Measurements from ENCODE around the gene MED17. TPM values are rescaled to one million over a fixed set of nuclear protein-coding genes. Genes with fewer than 3 reads are reported as not detected.

MED17 gene
- total and polyA plus RNA-seq, 2 of the 13 experiments (the other 11 are each of a cell fraction or from before 2014, with no cell fraction given): 23.1 to 37.0 TPM

- TF ChIP-seq ZBTB49 (CRISPR knock-in tag; IDR thresholded peaks at IDR 0.05; ENCODE audit: borderline replicate concordance): no peak
- TF ChIP-seq TEAD3 (CRISPR knock-in tag; optimal IDR thresholded peaks at IDR 0.05; ENCODE audit: borderline replicate concordance): peak; percentile 3
- 0 out of 2 replicates have a peak, but pooled peaks have one; percentile 45 for TF ChIP-seq ZNF503 (CRISPR knock-in tag; IDR thresholded peaks at IDR 0.05)
- no peak for TF ChIP-seq CREB1 (IDR thresholded peaks at IDR 0.05)
- peak; percentile 34; the same call in 1 of the 2 replicates for TF ChIP-seq CREB1 (CRISPR knock-in tag; IDR thresholded peaks at IDR 0.05)
- TF ChIP-seq JUN (CRISPR knock-in tag; IDR thresholded peaks at IDR 0.05): no peak
- peak; percentile 35 for TF ChIP-seq NR2F6 (IDR thresholded peaks at IDR 0.05)
- TF ChIP-seq NR2F6 (CRISPR knock-in tag; IDR thresholded peaks at IDR 0.05): peak; percentile 29; the same call in 1 of the 2 replicates
- TF ChIP-seq BCLAF1 (IDR thresholded peaks at IDR 0.05): no peak
- TF ChIP-seq RXRA (CRISPR knock-in tag; IDR thresholded peaks at IDR 0.05): no peak; the same call in 1 of the 2 replicates
- TF ChIP-seq ARID4A (CRISPR knock-in tag; IDR thresholded peaks at IDR 0.05; ENCODE audit: borderline replicate concordance): 0 out of 2 replicates have a peak, but pooled peaks have one; percentile 13
- no peak for TF ChIP-seq ZNF768 (CRISPR knock-in tag; IDR thresholded peaks at IDR 0.05)
- peak; percentile 95 for TF ChIP-seq CEBPB (IDR thresholded peaks at IDR 0.05; ENCODE audit: borderline replicate concordance, low read depth, low read length)
- TF ChIP-seq FIP1L1 (IDR thresholded peaks at IDR 0.05; ENCODE audit: borderline replicate concordance, insufficient read depth, low read depth, low read length): no peak
- no peak for TF ChIP-seq MATR3 (CRISPR knock-in tag; IDR thresholded peaks at IDR 0.05)
- TF ChIP-seq BHLHE40 (IDR thresholded peaks at IDR 0.05; ENCODE audit: low read length): peak; percentile 16; the same call in 1 of the 2 replicates
- TF ChIP-seq ZNF549 (CRISPR knock-in tag; IDR thresholded peaks at IDR 0.05): no peak
- no peak for TF ChIP-seq ETV5 (CRISPR knock-in tag; IDR thresholded peaks at IDR 0.05; ENCODE audit: borderline replicate concordance)
- 0 out of 2 replicates have a peak, but pooled peaks have one; percentile 12 for TF ChIP-seq PHF21A (CRISPR knock-in tag; IDR thresholded peaks at IDR 0.05)
- TF ChIP-seq ZNF567 (CRISPR knock-in tag; IDR thresholded peaks at IDR 0.05; ENCODE audit: borderline replicate concordance): no peak
These were observed 42.2 kb upstream of the MED17 start (continued) for GRCh38 chr11:93741882-93742226.

Measured in HepG2 (cell line).